GM18868 (cell line): ENCODE results near the gene AVPR1B.
A peak's percentile ranks its signal among the peaks of the same experiment; 100 is the strongest.

Experiments
- ATAC-seq: cut with Tn5 transposase; IDR thresholded peaks from one replicate; pipeline ENCODE4 v1.9.1; 2021; ENCODE audit warnings: mild to moderate bottlenecking, moderate library complexity; ENCODE audit not compliant: unreplicated experiment

Gene AVPR1B

GRCh38 chr1:206112600-206113301 lies 4.4 kb downstream of the AVPR1B start:
- ATAC-seq = no peak

- no peak for ATAC-seq
Observed at GRCh38 chr1:206111271-206111927, 5.8 kb downstream of the AVPR1B start.

GRCh38 chr1:206110820-206111219 lies 6.4 kb downstream of the AVPR1B start:
- ATAC-seq = no peak

GRCh38 chr1:206110161-206110560 lies 7.0 kb downstream of the AVPR1B start:
- ATAC-seq = no peak

- ATAC-seq = no peak
Observed at GRCh38 chr1:206109718-206110117, 7.5 kb downstream of the AVPR1B start.

GRCh38 chr1:206108635-206109034 lies 8.6 kb downstream of the AVPR1B start:
- ATAC-seq = no peak

- ATAC-seq = no peak
Observed at GRCh38 chr1:206107168-206107544, 10.0 kb downstream of the AVPR1B start.

GRCh38 chr1:206106328-206107167 lies 10.6 kb downstream of the AVPR1B start:
- ATAC-seq = peak; percentile 58

GRCh38 chr1:206105464-206105995 lies 11.7 kb downstream of the AVPR1B start:
- no peak for ATAC-seq

- no peak for ATAC-seq
Observed at GRCh38 chr1:206103979-206104378, 13.2 kb downstream of the AVPR1B start.

GRCh38 chr1:206102292-206102936 lies 14.8 kb downstream of the AVPR1B start:
- ATAC-seq = no peak

GRCh38 chr1:206101351-206102045 lies 15.7 kb downstream of the AVPR1B start:
- no peak for ATAC-seq

GRCh38 chr1:206100226-206100815 lies 16.9 kb downstream of the AVPR1B start:
- no peak for ATAC-seq

- ATAC-seq = no peak
Observed at GRCh38 chr1:206098242-206098919, 18.8 kb downstream of the AVPR1B start.

GRCh38 chr1:206097381-206097780 lies 19.8 kb downstream of the AVPR1B start:
- ATAC-seq = no peak

GRCh38 chr1:206094024-206094423 lies 23.2 kb downstream of the AVPR1B start:
- ATAC-seq = no peak

GRCh38 chr1:206089341-206089740 lies 27.8 kb downstream of the AVPR1B start:
- ATAC-seq = no peak

GRCh38 chr1:206087091-206087490 lies 30.1 kb downstream of the AVPR1B start:
- no peak for ATAC-seq

- ATAC-seq = no peak
Observed at GRCh38 chr1:206083750-206084149, 33.4 kb downstream of the AVPR1B start.
